WTC11 (cell line): ENCODE data around the gene SEC31B. TPM values are rescaled to one million over a fixed set of nuclear protein-coding genes. Genes with fewer than 3 reads are reported as not detected.

Experiments used
- ATAC-seq: fragments of 200-7000 bp; cut with Tn5 transposase; 2 replicates; pipeline ENCODE4 v1.10.0; 2021; ENCODE audit warnings: mild to moderate bottlenecking, moderate library complexity
- CTCF ChIA-PET: fragments of 300-600 bp; sonication (Branson Sonifier 250); formaldehyde crosslinking; loops from one replicate; lab custom pipeline; 2021; ENCODE audit warnings: antibody characterized with exemption; lab: Charles Lee
- POLR2A ChIA-PET: fragments of 350-600 bp; sonication (Branson Sonifier 250); formaldehyde crosslinking; loops from one replicate; lab custom pipeline; 2021; ENCODE audit warnings: antibody characterized with exemption; lab: Charles Lee
- DNase-seq: peaks from one replicate; pipeline ENCODE4 v3.0.0; 2021; ENCODE audit warnings: low spot score
- H3K27ac Mint-ChIP-seq: 2 replicates; pipeline ENCODE4 v1.8.0; 2021; ENCODE audit warnings: mixed read lengths
- H3K27me3 Mint-ChIP-seq: 2 replicates; pipeline ENCODE4 v1.8.0; 2021; ENCODE audit warnings: low read depth, mild to moderate bottlenecking, moderate library complexity, mixed read lengths
- H3K36me3 Mint-ChIP-seq: 2 replicates; pipeline ENCODE4 v1.8.0; 2021; ENCODE audit warnings: mixed read lengths
- H3K4me1 Mint-ChIP-seq: 2 replicates; pipeline ENCODE4 v1.8.0; 2022; ENCODE audit warnings: mixed read lengths
- H3K4me3 Mint-ChIP-seq: 2 replicates; pipeline ENCODE4 v1.8.0; 2021; ENCODE audit warnings: mild to moderate bottlenecking, moderate library complexity, mixed read lengths
- H3K9me3 Mint-ChIP-seq: 2 replicates; pipeline ENCODE4 v1.8.0; 2021; ENCODE audit warnings: mixed read lengths
- ARID4B ChIP-seq: sonication (generic); formaldehyde crosslinking; IDR thresholded peaks from 2 replicates; pipeline ENCODE4 v1.8.0; 2023; ENCODE audit warnings: missing genetic modification reagents, mild to moderate bottlenecking, borderline replicate concordance
- ATF2 ChIP-seq: sonication (generic); formaldehyde crosslinking; IDR thresholded peaks from 2 replicates; pipeline ENCODE4 v1.8.1; 2022; ENCODE audit warnings: low read depth, missing genetic modification reagents, borderline replicate concordance
- CBFB ChIP-seq: sonication (generic); formaldehyde crosslinking; IDR thresholded peaks from 2 replicates; pipeline ENCODE4 v1.8.1; 2022; ENCODE audit warnings: mild to moderate bottlenecking, low read depth, missing genetic modification reagents
- ELF4 ChIP-seq: sonication (generic); formaldehyde crosslinking; IDR thresholded peaks from 2 replicates; pipeline ENCODE4 v1.8.1; 2022; ENCODE audit warnings: low read depth, mild to moderate bottlenecking, moderate library complexity, missing genetic modification reagents
- ETV6 ChIP-seq: sonication (generic); formaldehyde crosslinking; IDR thresholded peaks from 2 replicates; pipeline ENCODE4 v1.8.1; 2022; ENCODE audit warnings: mild to moderate bottlenecking, missing genetic modification reagents
- FOXJ3 ChIP-seq: sonication (generic); formaldehyde crosslinking; IDR thresholded peaks from 2 replicates; pipeline ENCODE4 v1.9.0; 2021; ENCODE audit warnings: missing genetic modification reagents, mild to moderate bottlenecking, borderline replicate concordance
- GRHL2 ChIP-seq: fragments of 250-450 bp; sonication (Bioruptor Pico); IDR thresholded peaks from 2 replicates; pipeline ENCODE4 v1.8.0; 2022; ENCODE audit warnings: mild to moderate bottlenecking, moderate library complexity; ENCODE audit not compliant: insufficient replicate concordance, severe bottlenecking
- JUN ChIP-seq: sonication (generic); formaldehyde crosslinking; IDR thresholded peaks from 2 replicates; pipeline ENCODE4 v1.8.0; 2023; ENCODE audit warnings: mild to moderate bottlenecking, missing genetic modification reagents
- MLX ChIP-seq: sonication (generic); formaldehyde crosslinking; IDR thresholded peaks from 2 replicates; pipeline ENCODE4 v1.8.1; 2023; ENCODE audit warnings: mild to moderate bottlenecking, missing genetic modification reagents, moderate library complexity
- RELA ChIP-seq: sonication (generic); formaldehyde crosslinking; IDR thresholded peaks from 2 replicates; pipeline ENCODE4 v1.8.1; 2022; ENCODE audit warnings: missing genetic modification reagents, mild to moderate bottlenecking, borderline replicate concordance
- ZNF121 ChIP-seq: sonication (generic); formaldehyde crosslinking; IDR thresholded peaks from 2 replicates; pipeline ENCODE4 v1.8.0; 2023; ENCODE audit warnings: missing genetic modification reagents
- ZNF138 ChIP-seq: sonication (generic); formaldehyde crosslinking; conservative IDR thresholded peaks from 2 replicates; pipeline ENCODE4 v1.8.1; 2022; ENCODE audit warnings: mild to moderate bottlenecking, moderate library complexity, missing genetic modification reagents
- ZNF416 ChIP-seq: fragments of 250-450 bp; sonication (Bioruptor Pico); IDR thresholded peaks from 2 replicates; pipeline ENCODE4 v1.9.0; 2021; ENCODE audit warnings: mild to moderate bottlenecking, inconsistent platforms
- ZNF425 ChIP-seq: fragments of 250-450 bp; sonication (Bioruptor Pico); conservative IDR thresholded peaks from 2 replicates; pipeline ENCODE4 v1.9.0; 2021; ENCODE audit warnings: mild to moderate bottlenecking
- total RNA-seq: library from RNA; stranded (reverse); gene quantifications from 3 replicates; pipeline ENCODE4 v1.2.3, GENCODE V29; 2021
- TF ChIP-seq, protein P1 (sequence below): sonication (generic); formaldehyde crosslinking; IDR thresholded peaks from 2 replicates; pipeline ENCODE4 v1.8.1; 2023; ENCODE audit warnings: mild to moderate bottlenecking, missing genetic modification reagents, moderate library complexity
- TF ChIP-seq, protein P2 (sequence below): sonication (generic); formaldehyde crosslinking; conservative IDR thresholded peaks from 2 replicates; pipeline ENCODE4 v1.8.1; 2023; ENCODE audit warnings: mild to moderate bottlenecking, low read depth, missing genetic modification reagents, moderate library complexity
- TF ChIP-seq, protein P3 (sequence below): fragments of 250-450 bp; sonication (Bioruptor Pico); IDR thresholded peaks from 2 replicates; pipeline ENCODE4 v1.9.0; 2021; ENCODE audit warnings: mild to moderate bottlenecking
- TF ChIP-seq, protein P4 (sequence below): sonication (generic); formaldehyde crosslinking; IDR thresholded peaks from 2 replicates; pipeline ENCODE4 v1.8.1; 2022; ENCODE audit warnings: mild to moderate bottlenecking, moderate library complexity, missing genetic modification reagents
- TF ChIP-seq, protein P5 (sequence below): sonication (generic); formaldehyde crosslinking; IDR thresholded peaks from 2 replicates; pipeline ENCODE4 v1.8.0; 2022; ENCODE audit warnings: mild to moderate bottlenecking, missing genetic modification reagents

Gene SEC31B
- total RNA-seq, 1 experiment from 2014 or later, result 6.7 TPM

DNA sequence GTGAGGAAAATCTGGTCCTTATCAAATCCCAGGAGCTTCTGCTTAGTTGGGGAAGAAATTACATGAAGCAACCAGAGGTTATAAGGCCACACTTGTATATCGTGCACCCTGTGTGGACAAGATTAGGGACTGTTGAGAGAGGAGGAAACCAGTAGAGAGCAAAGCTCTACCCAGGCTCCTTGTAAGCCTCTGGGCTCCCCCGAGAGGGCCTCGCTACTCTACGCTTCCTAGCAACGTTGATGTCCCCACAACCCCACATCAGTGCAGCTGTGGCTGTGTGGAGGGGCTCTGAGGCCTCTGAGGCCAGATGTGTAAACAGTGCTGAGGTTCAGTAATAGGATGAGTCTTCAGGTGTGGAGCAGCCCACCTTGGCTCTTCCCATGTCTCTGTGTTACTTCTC, 32.1 kb upstream of the SEC31B start (continued):
- TF ChIP-seq, protein P1, sequence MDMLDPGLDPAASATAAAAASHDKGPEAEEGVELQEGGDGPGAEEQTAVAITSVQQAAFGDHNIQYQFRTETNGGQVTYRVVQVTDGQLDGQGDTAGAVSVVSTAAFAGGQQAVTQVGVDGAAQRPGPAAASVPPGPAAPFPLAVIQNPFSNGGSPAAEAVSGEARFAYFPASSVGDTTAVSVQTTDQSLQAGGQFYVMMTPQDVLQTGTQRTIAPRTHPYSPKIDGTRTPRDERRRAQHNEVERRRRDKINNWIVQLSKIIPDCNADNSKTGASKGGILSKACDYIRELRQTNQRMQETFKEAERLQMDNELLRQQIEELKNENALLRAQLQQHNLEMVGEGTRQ, result no peak
- TF ChIP-seq ZNF121 (CRISPR knock-in tag) (no peak), RELA (CRISPR knock-in tag) (no peak), GRHL2 (CRISPR knock-in tag) (no peak), ZNF138 (no peak)
- TF ChIP-seq, protein P2, sequence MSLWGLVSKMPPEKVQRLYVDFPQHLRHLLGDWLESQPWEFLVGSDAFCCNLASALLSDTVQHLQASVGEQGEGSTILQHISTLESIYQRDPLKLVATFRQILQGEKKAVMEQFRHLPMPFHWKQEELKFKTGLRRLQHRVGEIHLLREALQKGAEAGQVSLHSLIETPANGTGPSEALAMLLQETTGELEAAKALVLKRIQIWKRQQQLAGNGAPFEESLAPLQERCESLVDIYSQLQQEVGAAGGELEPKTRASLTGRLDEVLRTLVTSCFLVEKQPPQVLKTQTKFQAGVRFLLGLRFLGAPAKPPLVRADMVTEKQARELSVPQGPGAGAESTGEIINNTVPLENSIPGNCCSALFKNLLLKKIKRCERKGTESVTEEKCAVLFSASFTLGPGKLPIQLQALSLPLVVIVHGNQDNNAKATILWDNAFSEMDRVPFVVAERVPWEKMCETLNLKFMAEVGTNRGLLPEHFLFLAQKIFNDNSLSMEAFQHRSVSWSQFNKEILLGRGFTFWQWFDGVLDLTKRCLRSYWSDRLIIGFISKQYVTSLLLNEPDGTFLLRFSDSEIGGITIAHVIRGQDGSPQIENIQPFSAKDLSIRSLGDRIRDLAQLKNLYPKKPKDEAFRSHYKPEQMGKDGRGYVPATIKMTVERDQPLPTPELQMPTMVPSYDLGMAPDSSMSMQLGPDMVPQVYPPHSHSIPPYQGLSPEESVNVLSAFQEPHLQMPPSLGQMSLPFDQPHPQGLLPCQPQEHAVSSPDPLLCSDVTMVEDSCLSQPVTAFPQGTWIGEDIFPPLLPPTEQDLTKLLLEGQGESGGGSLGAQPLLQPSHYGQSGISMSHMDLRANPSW (CRISPR knock-in tag), result no peak
- TF ChIP-seq, protein P3, sequence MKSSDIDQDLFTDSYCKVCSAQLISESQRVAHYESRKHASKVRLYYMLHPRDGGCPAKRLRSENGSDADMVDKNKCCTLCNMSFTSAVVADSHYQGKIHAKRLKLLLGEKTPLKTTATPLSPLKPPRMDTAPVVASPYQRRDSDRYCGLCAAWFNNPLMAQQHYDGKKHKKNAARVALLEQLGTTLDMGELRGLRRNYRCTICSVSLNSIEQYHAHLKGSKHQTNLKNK (CRISPR knock-in tag), result no peak
- TF ChIP-seq, protein P4, sequence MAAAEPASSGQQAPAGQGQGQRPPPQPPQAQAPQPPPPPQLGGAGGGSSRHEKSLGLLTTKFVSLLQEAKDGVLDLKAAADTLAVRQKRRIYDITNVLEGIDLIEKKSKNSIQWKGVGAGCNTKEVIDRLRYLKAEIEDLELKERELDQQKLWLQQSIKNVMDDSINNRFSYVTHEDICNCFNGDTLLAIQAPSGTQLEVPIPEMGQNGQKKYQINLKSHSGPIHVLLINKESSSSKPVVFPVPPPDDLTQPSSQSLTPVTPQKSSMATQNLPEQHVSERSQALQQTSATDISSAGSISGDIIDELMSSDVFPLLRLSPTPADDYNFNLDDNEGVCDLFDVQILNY (CRISPR knock-in tag), result no peak
- TF ChIP-seq, protein P5, sequence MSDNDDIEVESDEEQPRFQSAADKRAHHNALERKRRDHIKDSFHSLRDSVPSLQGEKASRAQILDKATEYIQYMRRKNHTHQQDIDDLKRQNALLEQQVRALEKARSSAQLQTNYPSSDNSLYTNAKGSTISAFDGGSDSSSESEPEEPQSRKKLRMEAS (CRISPR knock-in tag), result no peak
- TF ChIP-seq, all 79 proteins: peak for 0

GRCh38 chr10:100551196-100551595, 31.5 kb upstream of the SEC31B start:
- H3K27me3 Mint-ChIP-seq, result no peaks in the 10 kb centered on the region
- no peak for ATAC-seq
- ChIA-PET CTCF (interaction anchor here (1.2 to 1.9 kb wide), 3 partner anchors 11 to 32 kb away, joined by 4 to 8 read pairs (median 4); partner anchors contain the start of gene HIF1AN), POLR2A (no interaction called here)
- H3K4me3 Mint-ChIP-seq, result no peak overlapping the region
- DNase-seq, result no peak
- no peaks in the 10 kb centered on the region for H3K9me3 Mint-ChIP-seq
- TF ChIP-seq ZNF425 (CRISPR knock-in tag), result no peak
- TF ChIP-seq ZNF416 (CRISPR knock-in tag), result no peak
- no peak for TF ChIP-seq ELF4 (CRISPR knock-in tag)
- TF ChIP-seq ETV6 (CRISPR knock-in tag), result no peak
- TF ChIP-seq CBFB, result no peak
- TF ChIP-seq, protein P1, result no peak
- TF ChIP-seq MLX, result no peak
- no peak for TF ChIP-seq JUN (CRISPR knock-in tag)
- TF ChIP-seq ATF2 (CRISPR knock-in tag), result no peak
- TF ChIP-seq FOXJ3, result no peak
- no peak for TF ChIP-seq ARID4B (CRISPR knock-in tag)
- H3K4me1 Mint-ChIP-seq, result no peaks in the 10 kb centered on the region
- no peak overlapping the region for H3K27ac Mint-ChIP-seq
- peaks cover 39% of the 10 kb centered on the region for H3K36me3 Mint-ChIP-seq
